ENCODE measurements around the gene NCEH1. TPM values are rescaled to one million over a fixed set of nuclear protein-coding genes. Genes with fewer than 3 reads are reported as not detected.

Gene NCEH1
- total RNA-seq, 1 experiment from 2014 or later, result 43.5 TPM

DNA sequence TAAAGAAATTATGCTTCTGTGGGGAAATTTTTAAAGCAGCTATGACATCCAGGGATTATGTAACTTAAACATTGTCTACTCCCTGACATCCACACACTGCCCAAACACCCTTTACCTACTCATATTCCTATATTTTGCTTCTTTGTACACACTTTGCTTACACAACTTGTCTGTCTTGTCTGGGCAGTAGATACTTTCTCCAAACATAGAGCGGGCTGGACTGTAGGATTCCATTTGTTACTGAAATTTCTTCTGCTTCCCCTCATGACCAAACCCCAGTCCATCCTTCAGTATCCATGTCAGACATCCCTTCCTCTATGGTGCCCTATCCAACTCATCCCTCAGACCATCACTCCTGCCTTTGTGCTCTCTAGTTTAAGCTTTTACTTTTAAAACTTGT lies 19.9 kb downstream of the NCEH1 start:
- ChIA-PET POLR2A (ENCODE audit: unreplicated experiment) (no interaction called here), CTCF (interaction anchor here (0.6 kb wide), 1 partner anchor 41 kb away, joined by 3 read pairs; no protein-coding TSS in a partner anchor)
- intact Hi-C loops (cut with micrococcal nuclease; ENCODE audit: unreplicated experiment), result no loop called here
- Histone ChIP-seq H3K9me2 (ENCODE audit: insufficient read depth) (no peaks in the 10 kb centered on the region), H3K4me2 (peak overlapping the region; percentile 57), H3F3A (ENCODE audit: insufficient read depth, low read depth) (peaks cover 13% of the 10 kb centered on the region), H3K79me2 (ENCODE audit: low read depth) (peaks cover 90% of the 10 kb centered on the region), H3K36me3 (ENCODE audit: low read depth) (0 out of 2 replicates have a peak, but pooled peaks cover 10% of the 10 kb centered on the region), H3K27ac (peak overlapping the region; percentile 56), H4K20me1 (ENCODE audit: insufficient read depth) (no peaks in the 10 kb centered on the region; the same call in 1 of the 2 replicates), H3K4me3 (no peak overlapping the region), H2AFZ (no peak overlapping the region), H3K27me3 (ENCODE audit: insufficient read depth, low read depth) (no peaks in the 10 kb centered on the region), H3K4me1 (replicated peaks; ENCODE audit: insufficient read depth) (peaks cover 64% of the 10 kb centered on the region), H3K9me3 (ENCODE audit: insufficient read depth, low read depth) (no peaks in the 10 kb centered on the region)
- peak in 1 of 2 experiments; percentile 66 for DNase-seq
- no TSS peak for BruUV-seq (replicated peaks)
- TF ChIP-seq CTCF (conservative IDR thresholded peaks at IDR 0.05), result no peak
- TF ChIP-seq EZH2 (IDR thresholded peaks at IDR 0.05; ENCODE audit: low read depth), result no peak

GRCh38 chr3:172688588-172688987 lies 22.3 kb downstream of the NCEH1 start:
- Histone ChIP-seq H3K4me3 (no peak overlapping the region), H3F3A (ENCODE audit: insufficient read depth, low read depth) (peaks cover 13% of the 10 kb centered on the region), H3K9me2 (ENCODE audit: insufficient read depth) (no peaks in the 10 kb centered on the region), H3K9me3 (ENCODE audit: insufficient read depth, low read depth) (no peaks in the 10 kb centered on the region), H3K27ac (peak overlapping the region; percentile 20; the same call in 1 of the 2 replicates), H3K27me3 (ENCODE audit: insufficient read depth, low read depth) (no peaks in the 10 kb centered on the region), H3K79me2 (ENCODE audit: low read depth) (peaks cover 91% of the 10 kb centered on the region), H2AFZ (no peak overlapping the region), H4K20me1 (ENCODE audit: insufficient read depth) (no peaks in the 10 kb centered on the region; the same call in 1 of the 2 replicates), H3K36me3 (ENCODE audit: low read depth) (no peaks in the 10 kb centered on the region), H3K4me1 (replicated peaks; ENCODE audit: insufficient read depth) (peaks cover 73% of the 10 kb centered on the region), H3K4me2 (peak overlapping the region; percentile 56)
- BruUV-seq (replicated peaks), result no TSS peak
- TF ChIP-seq EZH2 (IDR thresholded peaks at IDR 0.05; ENCODE audit: low read depth) (no peak), CTCF (conservative IDR thresholded peaks at IDR 0.05) (no peak)
- intact Hi-C loops (cut with micrococcal nuclease; ENCODE audit: unreplicated experiment), result no loop called here
- DNase-seq, result peak in 1 of 2 experiments; percentile 46
- ChIA-PET POLR2A (ENCODE audit: unreplicated experiment) (no interaction called here), CTCF (no interaction called here)

DNA sequence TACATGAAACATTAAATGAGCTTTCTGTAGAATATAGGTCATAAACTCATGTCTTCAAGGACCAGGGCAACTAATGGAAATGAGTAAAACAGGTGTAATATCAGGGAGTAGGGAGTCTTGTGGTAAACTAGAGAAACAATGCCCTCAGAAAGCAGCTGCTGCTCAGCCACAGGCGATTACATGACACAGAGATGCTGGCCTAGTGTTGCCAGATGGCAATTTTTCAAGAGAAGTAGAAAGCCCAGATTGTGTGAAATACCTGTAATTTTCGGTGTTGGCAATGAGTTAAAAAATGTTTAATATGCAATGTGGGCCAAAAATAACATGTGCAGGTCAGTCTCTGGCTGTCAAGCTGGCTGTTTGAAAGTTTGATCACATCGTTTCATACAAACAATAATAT lies 23.4 kb downstream of the NCEH1 start:
- H3K9me2 ChIP-seq (ENCODE audit: insufficient read depth), result no peaks in the 10 kb centered on the region
- 0 out of 2 replicates have a peak, but pooled peaks cover 3% of the 10 kb centered on the region for H3K36me3 ChIP-seq (ENCODE audit: low read depth)
- H3K27me3 ChIP-seq (ENCODE audit: insufficient read depth, low read depth), result no peaks in the 10 kb centered on the region
- H3K27ac ChIP-seq, result no peak overlapping the region
- H3K9me3 ChIP-seq (ENCODE audit: insufficient read depth, low read depth), result no peaks in the 10 kb centered on the region
- H3K4me1 ChIP-seq (replicated peaks; ENCODE audit: insufficient read depth), result peaks cover 65% of the 10 kb centered on the region
- H4K20me1 ChIP-seq (ENCODE audit: insufficient read depth), result no peaks in the 10 kb centered on the region; the same call in 1 of the 2 replicates
- ChIA-PET CTCF (interaction anchor here (1.3 kb wide), 1 partner anchor 11 kb away, joined by 3 read pairs; no protein-coding TSS in a partner anchor), POLR2A (ENCODE audit: unreplicated experiment) (no interaction called here)
- H3K79me2 ChIP-seq (ENCODE audit: low read depth), result peaks cover 87% of the 10 kb centered on the region
- intact Hi-C loops (cut with micrococcal nuclease; ENCODE audit: unreplicated experiment), result no loop called here
- DNase-seq, result no peak
- TF ChIP-seq CTCF (conservative IDR thresholded peaks at IDR 0.05) (no peak), EZH2 (IDR thresholded peaks at IDR 0.05; ENCODE audit: low read depth) (no peak)
- no TSS peak for BruUV-seq (replicated peaks)
- no peak overlapping the region for H3K4me3 ChIP-seq
- peaks cover 13% of the 10 kb centered on the region for H3F3A ChIP-seq (ENCODE audit: insufficient read depth, low read depth)
- H3K4me2 ChIP-seq, result no peak overlapping the region
- no peak overlapping the region for H2AFZ ChIP-seq
